Measurements from ENCODE around the gene TNP2.

The TNP2 gene

DNA sequence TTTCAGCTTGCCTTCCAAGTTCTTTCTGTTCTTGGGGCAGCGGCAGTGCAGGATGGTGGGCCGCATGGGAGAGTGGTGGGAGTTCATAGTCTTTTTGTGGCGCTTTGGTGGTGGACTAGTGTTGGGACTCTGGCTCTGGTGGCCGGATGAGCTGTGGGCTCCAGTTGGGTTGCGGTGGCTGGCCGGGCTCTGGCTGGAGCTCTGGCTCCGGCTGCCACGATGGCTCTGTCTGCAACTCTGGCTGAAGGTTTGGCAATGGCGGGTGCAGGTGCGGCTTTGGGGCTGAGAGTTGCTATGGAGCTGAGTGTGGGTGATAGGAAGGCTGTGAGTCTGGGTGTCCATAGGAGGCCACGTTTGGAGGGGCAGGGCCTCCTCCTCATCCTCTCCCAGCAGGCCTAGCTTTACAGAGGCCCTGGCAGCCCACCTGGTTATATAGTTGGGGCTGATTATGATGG is at the start of gene TNP2:
TSS of gene TNP2 (minus strand) at position 405 of the 455 bp plus-strand sequence. CDS start at position 342, 63 bp downstream.
- no peak for DNase-seq

- DNase-seq, result no peak
Observed at GRCh38 chr16:11318817-11319216, 49.7 kb upstream of the TNP2 start.

- DNase-seq, result no peak
Observed at GRCh38 chr16:11316331-11317015, 47.3 kb upstream of the TNP2 start.

GRCh38 chr16:11315510-11315909 is 46.4 kb upstream of the TNP2 start:
- no peak for DNase-seq

DNA sequence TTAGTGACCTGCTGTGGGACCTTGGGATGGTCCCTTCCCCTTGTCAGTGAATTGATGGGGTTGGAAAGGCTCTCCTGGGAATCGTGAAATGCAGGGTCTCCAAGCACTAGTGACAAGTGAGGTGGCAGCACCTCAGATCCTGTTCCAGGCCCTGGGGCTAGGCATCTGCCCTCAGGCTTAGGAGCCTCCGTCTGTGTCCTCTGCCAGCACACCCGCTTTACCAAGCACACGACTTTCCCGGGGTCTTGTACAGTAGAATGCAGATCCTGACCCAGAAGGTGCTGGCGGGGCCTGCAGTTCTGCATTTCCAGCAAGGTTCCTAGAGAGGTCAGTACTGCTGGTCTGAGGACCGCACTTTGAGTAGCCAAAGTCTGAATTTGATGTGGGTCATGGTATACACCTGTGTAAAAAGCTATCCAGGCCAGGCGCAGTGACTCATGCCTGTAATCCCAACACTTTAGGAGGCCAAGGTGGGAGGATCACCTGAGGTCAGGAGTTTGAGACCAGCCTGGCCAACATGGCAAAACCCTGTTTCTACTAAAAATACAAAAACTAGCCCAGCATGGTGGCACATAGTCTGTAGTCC is 45.3 kb upstream of the TNP2 start:
- DNase-seq, result no peak

- DNase-seq, result no peak
Observed at GRCh38 chr16:11313493-11314308, 44.6 kb upstream of the TNP2 start.

GRCh38 chr16:11312718-11313492 is 43.8 kb upstream of the TNP2 start:
- DNase-seq, result peak; percentile 30

GRCh38 chr16:11310997-11311561 is 42.0 kb upstream of the TNP2 start:
- peak; percentile 69 for DNase-seq

DNA sequence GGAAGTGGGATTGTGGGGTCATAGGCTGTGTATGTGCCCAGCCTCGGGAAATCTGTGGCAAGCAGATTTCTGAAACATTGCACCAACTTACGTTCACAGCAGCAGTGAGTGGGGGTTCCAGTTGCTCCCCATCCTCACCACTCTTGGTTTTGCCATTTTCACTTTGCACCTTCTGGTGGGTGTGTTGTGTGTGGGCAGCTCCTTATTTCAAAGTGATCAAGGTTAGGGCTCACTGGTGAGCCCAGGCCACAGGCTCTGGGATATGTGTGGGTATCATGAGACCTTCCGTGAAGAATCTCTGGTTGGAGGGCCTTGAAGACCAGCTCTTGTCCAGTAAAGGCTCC is 41.5 kb upstream of the TNP2 start:
- DNase-seq, result no peak

GRCh38 chr16:11309895-11310633 is 40.9 kb upstream of the TNP2 start:
- DNase-seq, result no peak

GRCh38 chr16:11308493-11309283 is 39.6 kb upstream of the TNP2 start:
- peak; percentile 18 for DNase-seq

DNA sequence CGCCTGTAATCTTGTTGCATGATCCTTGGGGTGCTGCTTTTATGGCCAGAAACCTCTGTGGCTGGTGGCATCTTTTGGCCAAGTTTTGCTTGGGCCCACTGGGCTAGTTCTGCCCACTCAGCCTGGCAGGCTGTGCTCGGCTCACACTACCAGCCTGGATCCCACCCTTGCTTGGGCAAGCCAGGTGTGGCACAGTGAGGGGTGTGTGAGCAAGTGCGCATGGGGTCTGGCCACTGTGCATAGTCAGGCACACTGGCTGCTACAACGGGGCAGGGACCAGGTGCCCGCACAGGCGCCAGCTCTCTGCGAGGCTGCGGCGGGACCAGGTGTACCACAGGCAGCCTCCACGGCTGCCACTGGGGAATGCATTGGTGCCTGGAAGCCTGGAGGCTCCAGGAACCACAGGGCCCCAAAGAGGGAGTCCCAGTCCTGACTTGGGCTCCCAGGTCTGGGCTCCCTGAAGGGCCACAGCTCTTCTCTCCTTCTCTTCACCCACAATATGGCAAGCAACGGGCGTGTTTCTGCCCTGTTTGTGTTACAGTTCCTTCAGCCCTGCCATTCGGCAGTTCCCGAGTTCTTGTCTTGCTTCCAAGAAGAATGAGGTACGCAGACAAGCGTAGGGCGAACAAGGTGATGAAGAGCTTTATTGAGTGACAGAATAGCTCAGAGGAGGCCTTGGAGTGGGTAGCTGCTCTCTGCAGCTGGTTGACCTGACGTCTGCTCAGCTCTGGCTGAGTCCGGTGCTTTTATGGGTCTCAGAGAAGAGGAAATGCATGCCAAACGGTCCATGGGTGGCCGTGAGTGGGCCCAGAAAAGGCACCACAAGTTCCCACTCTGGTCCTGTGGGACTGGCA is 38.7 kb upstream of the TNP2 start:
- DNase-seq, result no peak

DNA sequence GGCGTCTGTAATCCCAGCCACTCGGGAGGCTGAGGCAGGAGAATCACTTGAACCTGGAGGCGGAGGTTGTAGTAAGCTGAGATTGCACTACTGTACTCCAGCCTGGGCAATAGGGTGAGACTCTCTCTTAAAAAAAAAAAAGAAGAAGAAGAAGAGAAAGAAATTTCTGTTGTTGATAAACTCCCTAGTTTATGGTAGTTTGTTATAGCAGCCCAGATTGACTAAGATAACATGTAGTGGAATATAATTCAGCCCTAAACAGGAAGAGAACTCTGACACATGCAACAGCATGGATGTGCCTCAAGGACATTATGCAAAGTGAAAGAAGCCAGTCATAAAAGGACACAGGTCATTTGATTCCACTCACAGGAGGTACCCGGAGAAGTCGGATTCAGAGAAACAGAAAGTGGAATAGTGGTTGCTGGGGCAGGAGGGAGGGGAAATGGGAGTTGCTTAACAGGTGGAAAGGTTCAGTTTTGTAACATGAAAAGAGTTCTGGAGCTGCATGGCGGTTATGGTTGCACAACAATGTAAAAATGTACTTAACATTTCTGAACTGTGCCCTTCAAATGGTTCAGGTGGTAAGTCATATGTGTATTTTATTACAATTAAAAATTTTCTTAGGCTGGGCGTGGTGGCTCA is 38.0 kb upstream of the TNP2 start:
- DNase-seq, result peak; percentile 24

GRCh38 chr16:11306381-11306780 is 37.3 kb upstream of the TNP2 start:
- no peak for DNase-seq

DNA sequence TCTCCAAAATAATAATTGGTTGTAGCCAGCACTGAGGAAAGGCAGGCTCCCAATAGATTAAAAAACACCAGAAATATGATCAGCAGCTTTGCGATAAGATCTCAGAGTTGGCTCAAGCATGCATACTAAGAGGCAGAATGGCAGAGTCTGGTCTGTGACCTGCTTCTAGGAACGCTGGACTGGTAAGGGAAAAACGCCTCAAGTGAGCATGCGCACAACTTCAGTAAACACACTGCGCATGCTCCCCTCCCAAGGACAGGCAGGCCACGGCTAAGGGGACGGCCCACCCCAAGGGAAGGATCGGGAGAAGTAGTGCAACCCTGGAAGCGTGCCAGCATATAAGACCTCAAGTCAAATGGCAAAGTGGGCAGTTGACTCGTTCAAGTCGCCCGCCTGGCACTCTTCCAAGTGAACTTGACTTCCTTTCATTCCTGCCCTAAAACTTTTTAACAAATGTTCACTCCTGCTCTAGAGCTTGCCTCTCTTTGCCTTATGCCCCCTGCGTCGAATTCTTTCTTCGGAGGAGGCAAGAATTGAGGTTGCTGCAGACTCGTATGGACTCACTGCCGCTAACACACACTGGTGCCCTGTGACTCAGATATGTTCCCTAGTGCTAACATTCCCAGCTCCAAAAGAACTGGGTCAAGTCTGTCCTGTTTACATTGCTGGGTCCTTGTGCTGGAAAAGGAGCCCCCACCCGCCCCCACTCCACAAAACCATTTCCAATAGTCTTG is 34.4 kb upstream of the TNP2 start:
- peak; percentile 58 for DNase-seq

- no peak for DNase-seq
Observed at GRCh38 chr16:11302977-11303376, 33.9 kb upstream of the TNP2 start.

GRCh38 chr16:11301645-11302501 is 32.7 kb upstream of the TNP2 start:
- no peak for DNase-seq

GRCh38 chr16:11300560-11300892 is 31.4 kb upstream of the TNP2 start:
- DNase-seq, result no peak
